ENCODE measurements around the gene BIRC3. TPM values are rescaled to one million over a fixed set of nuclear protein-coding genes. Genes with fewer than 3 reads are reported as not detected.

BIRC3 gene
- 0.89 and 0.97 TPM in 2 replicates for total RNA-seq (2014; rRNA removed; shearing (Covaris generic))
- polyA plus RNA-seq (2016; fragmentation: Nextera tagmentation; extraction: Ambion mirVana), result 0.57 and 0.79 TPM in 2 replicates

- H3K4me2 ChIP-seq (ENCODE audit: unreplicated experiment), result peak within 1 kb of the TSS; percentile 84
- peak; percentile 95 for DNase-seq
- H3K9me3 ChIP-seq (ENCODE audit: low read depth), result no peaks in the 10 kb centered on the region
- 2% methylated on average over 31 to 34 of the region's 34 CpGs for WGBS, 2 experiments (ENCODE audit: low coverage in 1 of 2, low lambda C conversion rate in 2 of 2, missing lambda C conversion rate in 2 of 2)
- in situ Hi-C loops (cut with MboI), result no loop called here
- H3F3A ChIP-seq (ENCODE audit: insufficient read depth), result peaks cover 12% of the 10 kb centered on the region; the same call in 1 of the 2 replicates
- H3K79me2 ChIP-seq (ENCODE audit: insufficient read depth), result no peaks in the 10 kb centered on the region
- no peaks in the 10 kb centered on the region for H4K20me1 ChIP-seq (ENCODE audit: insufficient read depth)
- H2AFZ ChIP-seq, result peak within 1 kb of the TSS; percentile 76
- H3K4me3 ChIP-seq, result peak within 1 kb of the TSS; percentile 76
- H3K36me3 ChIP-seq (ENCODE audit: low read depth), result no peaks in the 10 kb centered on the region
- peaks cover 9% of the 10 kb centered on the region for H3K4me1 ChIP-seq (ENCODE audit: insufficient read depth)
- peak within 1 kb of the TSS; percentile 48 for H3K27ac ChIP-seq
- H3K27me3 ChIP-seq (replicated peaks; ENCODE audit: insufficient read depth), result no peaks in the 10 kb centered on the region
- H3K9me2 ChIP-seq (ENCODE audit: insufficient read depth), result peaks cover 4% of the 10 kb centered on the region; the same call in 1 of the 2 replicates
- TF ChIP-seq EZH2phosphoT487 (IDR thresholded peaks at IDR 0.05; ENCODE audit: insufficient read depth, low read depth) (no peak), EZH2 (IDR thresholded peaks at IDR 0.05; ENCODE audit: insufficient read depth, poor library complexity, severe bottlenecking) (no peak)
- peak within 1 kb of the TSS; percentile 62 for H3K9ac ChIP-seq
Observed at GRCh38 chr11:102317099-102317767, at the start of gene BIRC3. BIRC3 (plus strand) TSS chr11:102317484; CDS start chr11:102324510, 7,026 bp downstream.

- Histone ChIP-seq H3K36me3 (ENCODE audit: low read depth) (no peaks in the 10 kb centered on the region), H3K27ac (peak overlapping the region; percentile 36), H3K9me2 (ENCODE audit: insufficient read depth) (no peaks in the 10 kb centered on the region), H3K4me3 (peak overlapping the region; percentile 77), H3K4me2 (ENCODE audit: unreplicated experiment) (peak overlapping the region; percentile 90), H3F3A (ENCODE audit: insufficient read depth) (peaks cover 45% of the 10 kb centered on the region), H3K9ac (peak overlapping the region; percentile 40), H2AFZ (peak overlapping the region; percentile 79), H3K27me3 (replicated peaks; ENCODE audit: insufficient read depth) (no peaks in the 10 kb centered on the region), H3K9me3 (ENCODE audit: low read depth) (no peaks in the 10 kb centered on the region), H4K20me1 (ENCODE audit: insufficient read depth) (no peaks in the 10 kb centered on the region), H3K4me1 (ENCODE audit: insufficient read depth) (peaks cover 43% of the 10 kb centered on the region), H3K79me2 (ENCODE audit: insufficient read depth) (no peaks in the 10 kb centered on the region)
- TF ChIP-seq EZH2 (IDR thresholded peaks at IDR 0.05; ENCODE audit: insufficient read depth, poor library complexity, severe bottlenecking) (no peak), EZH2phosphoT487 (IDR thresholded peaks at IDR 0.05; ENCODE audit: insufficient read depth, low read depth) (no peak)
- in situ Hi-C loops (cut with MboI), result no loop called here
- 1 to 2% methylated on average over 5 of the region's 5 CpGs for WGBS, 2 experiments (ENCODE audit: low coverage in 1 of 2, low lambda C conversion rate in 2 of 2, missing lambda C conversion rate in 2 of 2)
- DNase-seq, result peak; percentile 82
Observed at GRCh38 chr11:102267609-102268008, 49.7 kb upstream of the BIRC3 start.

GRCh38 chr11:102268083-102268984, 49.0 kb upstream of the BIRC3 start:
- Histone ChIP-seq H3K9ac (peak overlapping the region; percentile 40), H3K9me3 (ENCODE audit: low read depth) (no peaks in the 10 kb centered on the region)
- WGBS, 2 experiments (ENCODE audit: low coverage in 1 of 2, low lambda C conversion rate in 2 of 2, missing lambda C conversion rate in 2 of 2), result 1% methylated on average over 21 to 37 of the region's 39 CpGs

GRCh38 chr11:102268985-102269470, 48.3 kb upstream of the BIRC3 start:
- TF ChIP-seq EZH2phosphoT487 (IDR thresholded peaks at IDR 0.05; ENCODE audit: insufficient read depth, low read depth) (no peak), EZH2 (IDR thresholded peaks at IDR 0.05; ENCODE audit: insufficient read depth, poor library complexity, severe bottlenecking) (no peak)
- H3K9ac ChIP-seq, result peak overlapping the region; percentile 40; the same call in 1 of the 2 replicates
- no peak for DNase-seq

More at GRCh38 chr11:102268083-102268984, 49.0 kb upstream of the BIRC3 start:
- DNase-seq, result peak; percentile 73
- Histone ChIP-seq H3K4me2 (ENCODE audit: unreplicated experiment) (peak overlapping the region; percentile 90), H3F3A (ENCODE audit: insufficient read depth) (peaks cover 45% of the 10 kb centered on the region), H3K27ac (peak overlapping the region; percentile 36), H3K9me2 (ENCODE audit: insufficient read depth) (no peaks in the 10 kb centered on the region), H3K79me2 (ENCODE audit: insufficient read depth) (no peaks in the 10 kb centered on the region), H3K27me3 (replicated peaks; ENCODE audit: insufficient read depth) (no peaks in the 10 kb centered on the region), H2AFZ (peak overlapping the region; percentile 79), H3K36me3 (ENCODE audit: low read depth) (no peaks in the 10 kb centered on the region), H4K20me1 (ENCODE audit: insufficient read depth) (no peaks in the 10 kb centered on the region), H3K4me3 (peak overlapping the region; percentile 77), H3K4me1 (ENCODE audit: insufficient read depth) (peaks cover 43% of the 10 kb centered on the region)
- TF ChIP-seq EZH2 (IDR thresholded peaks at IDR 0.05; ENCODE audit: insufficient read depth, poor library complexity, severe bottlenecking) (no peak), EZH2phosphoT487 (IDR thresholded peaks at IDR 0.05; ENCODE audit: insufficient read depth, low read depth) (no peak)
- in situ Hi-C loops (cut with MboI), result no loop called here

More at GRCh38 chr11:102268985-102269470, 48.3 kb upstream of the BIRC3 start:
- H3K4me1 ChIP-seq (ENCODE audit: insufficient read depth), result peaks cover 43% of the 10 kb centered on the region
- H3F3A ChIP-seq (ENCODE audit: insufficient read depth), result peaks cover 45% of the 10 kb centered on the region
- in situ Hi-C loops (cut with MboI), result no loop called here
- no peaks in the 10 kb centered on the region for H3K36me3 ChIP-seq (ENCODE audit: low read depth)
- no peaks in the 10 kb centered on the region for H3K9me2 ChIP-seq (ENCODE audit: insufficient read depth)
- H4K20me1 ChIP-seq (ENCODE audit: insufficient read depth), result no peaks in the 10 kb centered on the region
- H3K27me3 ChIP-seq (replicated peaks; ENCODE audit: insufficient read depth), result no peaks in the 10 kb centered on the region
- H3K4me2 ChIP-seq (ENCODE audit: unreplicated experiment), result peak overlapping the region; percentile 90
- WGBS, 2 experiments (ENCODE audit: low coverage in 1 of 2, low lambda C conversion rate in 2 of 2, missing lambda C conversion rate in 2 of 2), result 2 to 4% methylated on average over 6 of the region's 6 CpGs
- no peaks in the 10 kb centered on the region for H3K9me3 ChIP-seq (ENCODE audit: low read depth)
- no peaks in the 10 kb centered on the region for H3K79me2 ChIP-seq (ENCODE audit: insufficient read depth)
- peak overlapping the region; percentile 79 for H2AFZ ChIP-seq
- H3K27ac ChIP-seq, result no peak overlapping the region
- H3K4me3 ChIP-seq, result peak overlapping the region; percentile 77
